GM23338 (cell line): ENCODE measurements around the gene PLEKHG2. TPM values are rescaled to one million over a fixed set of nuclear protein-coding genes. Genes with fewer than 3 reads are reported as not detected.

Experiments
- ATAC-seq: fragments of 200-7000 bp; cut with Tn5 transposase; 3 replicates; pipeline ENCODE4 v1.9.1; 2020
- DNase-seq: peaks from one replicate; pipeline ENCODE4 v3.0.0-alpha.2; 2015; ENCODE audit warnings: low spot score
- H2AFZ ChIP-seq: fragments of 200-600 bp; sonication (generic); 2 replicates; pipeline ENCODE4 v1.8.0; 2016; ENCODE audit warnings: antibody characterized with exemption, mild to moderate bottlenecking, moderate library complexity
- H3F3A ChIP-seq: fragments of 200-600 bp; sonication (generic); replicated peaks from 2 replicates; pipeline ENCODE4 v1.8.0; 2017; ENCODE audit warnings: antibody characterized with exemption, mixed run types, low read depth
- H3K27ac ChIP-seq: fragments of 200-600 bp; sonication (generic); 2 replicates; pipeline ENCODE4 v1.6.1; 2016; ENCODE audit warnings: low read depth
- H3K27me3 ChIP-seq: fragments of 200-600 bp; sonication (generic); 2 replicates; pipeline ENCODE4 v1.8.0; 2016; ENCODE audit warnings: mild to moderate bottlenecking, mixed run types, moderate library complexity; ENCODE audit not compliant: insufficient read depth
- H3K36me3 ChIP-seq: fragments of 200-600 bp; sonication (generic); 2 replicates; pipeline ENCODE4 v1.8.0; 2016; ENCODE audit warnings: mild to moderate bottlenecking; ENCODE audit not compliant: insufficient read depth
- H3K4me1 ChIP-seq: fragments of 200-600 bp; sonication (generic); 2 replicates; pipeline ENCODE4 v1.8.0; 2016; ENCODE audit warnings: mild to moderate bottlenecking, moderate library complexity; ENCODE audit not compliant: insufficient read depth
- H3K4me2 ChIP-seq: fragments of 200-600 bp; sonication (generic); 2 replicates; pipeline ENCODE4 v1.7.1; 2017; ENCODE audit warnings: mixed run types
- H3K4me3 ChIP-seq: fragments of 200-600 bp; sonication (generic); 2 replicates; pipeline ENCODE4 v1.6.1; 2016; ENCODE audit warnings: mixed run types
- H3K79me2 ChIP-seq: fragments of 200-600 bp; sonication (generic); replicated peaks from 2 replicates; pipeline ENCODE4 v1.8.0; 2017; ENCODE audit warnings: mild to moderate bottlenecking; ENCODE audit not compliant: insufficient read depth
- H3K9me2 ChIP-seq: fragments of 200-600 bp; sonication (generic); 2 replicates; pipeline ENCODE4 v1.8.0; 2017; ENCODE audit not compliant: insufficient read depth
- H4K20me1 ChIP-seq: fragments of 200-600 bp; sonication (generic); replicated peaks from 2 replicates; pipeline ENCODE4 v1.8.0; 2017; ENCODE audit warnings: mild to moderate bottlenecking; ENCODE audit not compliant: insufficient read depth
- H3K27ac Mint-ChIP-seq: 2 replicates; pipeline ENCODE4 v1.8.0; 2020; ENCODE audit warnings: inconsistent platforms, mild to moderate bottlenecking, moderate library complexity, mixed read lengths
- H3K27me3 Mint-ChIP-seq: 3 replicates; pipeline ENCODE4 v1.8.0; 2022; ENCODE audit warnings: low read depth, mild to moderate bottlenecking, moderate library complexity, mixed read lengths, inconsistent platforms; ENCODE audit not compliant: insufficient read depth, poor library complexity
- H3K36me3 Mint-ChIP-seq: 3 replicates; pipeline ENCODE4 v1.8.0; 2021; ENCODE audit warnings: low read depth, mild to moderate bottlenecking, inconsistent platforms, moderate library complexity, mixed read lengths
- H3K4me1 Mint-ChIP-seq: 3 replicates; pipeline ENCODE4 v1.8.0; 2020; ENCODE audit warnings: mild to moderate bottlenecking, inconsistent platforms, mixed read lengths
- H3K4me3 Mint-ChIP-seq: 3 replicates; pipeline ENCODE4 v1.8.0; 2021; ENCODE audit warnings: moderate library complexity, mild to moderate bottlenecking, inconsistent platforms, mixed read lengths
- H3K9me3 Mint-ChIP-seq: 3 replicates; pipeline ENCODE4 v1.8.0; 2020; ENCODE audit warnings: moderate library complexity, mild to moderate bottlenecking, inconsistent platforms, mixed read lengths
- CREB1 ChIP-seq: fragments of 250-450 bp; sonication (Bioruptor Pico); IDR thresholded peaks from 2 replicates; pipeline ENCODE4 v1.5.0; 2020; ENCODE audit warnings: low read depth, mild to moderate bottlenecking, moderate library complexity
- EZH2 ChIP-seq: fragments of 200-600 bp; sonication (generic); IDR thresholded peaks from one replicate; pipeline ENCODE4 v1.8.0; 2017; ENCODE audit warnings: antibody characterized with exemption, mild to moderate bottlenecking, low read depth; ENCODE audit not compliant: unreplicated experiment
- POLR2AphosphoS5 ChIP-seq: IDR thresholded peaks from 2 replicates; pipeline ENCODE4 v1.6.1; 2016; ENCODE audit warnings: antibody characterized with exemption, low read depth
- STAT1 ChIP-seq: IDR thresholded peaks from one replicate; pipeline ENCODE4 v1.6.1; 2016; ENCODE audit warnings: antibody characterized with exemption; ENCODE audit not compliant: unreplicated experiment
- polyA plus RNA-seq: library from polyadenylated mRNA; unstranded; fragments of >200 nt; fragmentation: Nextera tagmentation; extraction: Ambion mirVana; gene quantifications from 2 replicates; pipeline ENCODE4 v1.2.1, GENCODE V29; 2016
- total RNA-seq: library from RNA; depleted of rRNA; stranded (reverse); fragments of >200 nt; shearing (Covaris generic); gene quantifications from 2 replicates; pipeline ENCODE4 v1.2.3, GENCODE V29; 2014
- TF ChIP-seq, protein P1 (sequence below): fragments of 250-450 bp; sonication (Bioruptor Pico); IDR thresholded peaks from 2 replicates; pipeline ENCODE4 v1.5.0; 2020; ENCODE audit warnings: mild to moderate bottlenecking, moderate library complexity
- TF ChIP-seq, protein P2 (sequence below), 2 experiments: fragments of 200-600 bp in 1 of 2; sonication (generic) in 1 of 2; conservative IDR thresholded peaks; 2 replicates each; pipeline versions ENCODE4 v1.5.1 to v1.6.1; 2016 to 2017; ENCODE audit warnings: antibody characterized with exemption in 2 of 2, low read depth in 2 of 2, mild to moderate bottlenecking in 2 of 2, moderate library complexity in 1 of 2
- TF ChIP-seq, protein P3 (sequence below): IDR thresholded peaks from 2 replicates; pipeline ENCODE4 v1.6.1; 2016; ENCODE audit warnings: antibody characterized with exemption
- TF ChIP-seq, protein P4 (sequence below): IDR thresholded peaks from one replicate; pipeline ENCODE4 v1.6.1; 2018; ENCODE audit warnings: antibody characterized with exemption; ENCODE audit not compliant: unreplicated experiment

Gene PLEKHG2
- total and polyA plus RNA-seq, 2 experiments from 2014 or later: 15.5 to 41.3 TPM

DNA sequence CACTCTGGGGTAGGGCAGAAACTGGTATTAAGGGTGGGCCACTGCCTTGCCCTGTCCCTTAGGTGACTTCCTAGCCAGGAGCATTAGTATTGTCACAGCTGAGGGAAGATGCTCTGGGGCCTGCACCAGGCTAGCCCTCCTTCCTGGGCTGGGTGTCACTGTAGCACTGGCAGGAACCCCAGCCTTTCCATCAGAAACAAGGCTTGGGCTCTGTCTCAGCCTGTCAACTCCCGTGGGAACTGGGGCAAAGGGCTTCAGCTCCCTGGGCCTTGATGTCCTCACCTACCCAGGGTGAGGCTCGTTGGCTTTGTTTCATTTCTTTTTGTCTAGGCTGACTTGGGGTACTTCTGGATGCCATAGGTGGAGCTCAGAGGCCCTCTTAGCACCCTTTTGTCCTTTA is 39.5 kb upstream of the PLEKHG2 start (continued):
- TF ChIP-seq, protein P1, sequence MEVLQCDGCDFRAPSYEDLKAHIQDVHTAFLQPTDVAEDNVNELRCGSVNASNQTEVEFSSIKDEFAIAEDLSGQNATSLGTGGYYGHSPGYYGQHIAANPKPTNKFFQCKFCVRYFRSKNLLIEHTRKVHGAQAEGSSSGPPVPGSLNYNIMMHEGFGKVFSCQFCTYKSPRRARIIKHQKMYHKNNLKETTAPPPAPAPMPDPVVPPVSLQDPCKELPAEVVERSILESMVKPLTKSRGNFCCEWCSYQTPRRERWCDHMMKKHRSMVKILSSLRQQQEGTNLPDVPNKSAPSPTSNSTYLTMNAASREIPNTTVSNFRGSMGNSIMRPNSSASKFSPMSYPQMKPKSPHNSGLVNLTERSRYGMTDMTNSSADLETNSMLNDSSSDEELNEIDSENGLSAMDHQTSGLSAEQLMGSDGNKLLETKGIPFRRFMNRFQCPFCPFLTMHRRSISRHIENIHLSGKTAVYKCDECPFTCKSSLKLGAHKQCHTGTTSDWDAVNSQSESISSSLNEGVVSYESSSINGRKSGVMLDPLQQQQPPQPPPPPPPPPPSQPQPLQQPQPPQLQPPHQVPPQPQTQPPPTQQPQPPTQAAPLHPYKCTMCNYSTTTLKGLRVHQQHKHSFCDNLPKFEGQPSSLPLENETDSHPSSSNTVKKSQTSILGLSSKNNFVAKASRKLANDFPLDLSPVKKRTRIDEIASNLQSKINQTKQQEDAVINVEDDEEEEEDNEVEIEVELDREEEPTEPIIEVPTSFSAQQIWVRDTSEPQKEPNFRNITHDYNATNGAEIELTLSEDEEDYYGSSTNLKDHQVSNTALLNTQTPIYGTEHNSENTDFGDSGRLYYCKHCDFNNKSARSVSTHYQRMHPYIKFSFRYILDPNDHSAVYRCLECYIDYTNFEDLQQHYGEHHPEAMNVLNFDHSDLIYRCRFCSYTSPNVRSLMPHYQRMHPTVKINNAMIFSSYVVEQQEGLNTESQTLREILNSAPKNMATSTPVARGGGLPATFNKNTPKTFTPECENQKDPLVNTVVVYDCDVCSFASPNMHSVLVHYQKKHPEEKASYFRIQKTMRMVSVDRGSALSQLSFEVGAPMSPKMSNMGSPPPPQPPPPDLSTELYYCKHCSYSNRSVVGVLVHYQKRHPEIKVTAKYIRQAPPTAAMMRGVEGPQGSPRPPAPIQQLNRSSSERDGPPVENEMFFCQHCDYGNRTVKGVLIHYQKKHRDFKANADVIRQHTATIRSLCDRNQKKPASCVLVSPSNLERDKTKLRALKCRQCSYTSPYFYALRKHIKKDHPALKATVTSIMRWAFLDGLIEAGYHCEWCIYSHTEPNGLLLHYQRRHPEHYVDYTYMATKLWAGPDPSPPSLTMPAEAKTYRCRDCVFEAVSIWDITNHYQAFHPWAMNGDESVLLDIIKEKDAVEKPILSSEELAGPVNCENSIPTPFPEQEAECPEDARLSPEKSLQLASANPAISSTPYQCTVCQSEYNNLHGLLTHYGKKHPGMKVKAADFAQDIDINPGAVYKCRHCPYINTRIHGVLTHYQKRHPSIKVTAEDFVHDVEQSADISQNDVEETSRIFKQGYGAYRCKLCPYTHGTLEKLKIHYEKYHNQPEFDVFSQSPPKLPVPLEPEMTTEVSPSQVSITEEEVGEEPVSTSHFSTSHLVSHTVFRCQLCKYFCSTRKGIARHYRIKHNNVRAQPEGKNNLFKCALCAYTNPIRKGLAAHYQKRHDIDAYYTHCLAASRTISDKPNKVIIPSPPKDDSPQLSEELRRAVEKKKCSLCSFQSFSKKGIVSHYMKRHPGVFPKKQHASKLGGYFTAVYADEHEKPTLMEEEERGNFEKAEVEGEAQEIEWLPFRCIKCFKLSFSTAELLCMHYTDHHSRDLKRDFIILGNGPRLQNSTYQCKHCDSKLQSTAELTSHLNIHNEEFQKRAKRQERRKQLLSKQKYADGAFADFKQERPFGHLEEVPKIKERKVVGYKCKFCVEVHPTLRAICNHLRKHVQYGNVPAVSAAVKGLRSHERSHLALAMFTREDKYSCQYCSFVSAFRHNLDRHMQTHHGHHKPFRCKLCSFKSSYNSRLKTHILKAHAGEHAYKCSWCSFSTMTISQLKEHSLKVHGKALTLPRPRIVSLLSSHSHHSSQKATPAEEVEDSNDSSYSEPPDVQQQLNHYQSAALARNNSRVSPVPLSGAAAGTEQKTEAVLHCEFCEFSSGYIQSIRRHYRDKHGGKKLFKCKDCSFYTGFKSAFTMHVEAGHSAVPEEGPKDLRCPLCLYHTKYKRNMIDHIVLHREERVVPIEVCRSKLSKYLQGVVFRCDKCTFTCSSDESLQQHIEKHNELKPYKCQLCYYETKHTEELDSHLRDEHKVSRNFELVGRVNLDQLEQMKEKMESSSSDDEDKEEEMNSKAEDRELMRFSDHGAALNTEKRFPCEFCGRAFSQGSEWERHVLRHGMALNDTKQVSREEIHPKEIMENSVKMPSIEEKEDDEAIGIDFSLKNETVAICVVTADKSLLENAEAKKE (CRISPR knock-in tag): no peak
- TF ChIP-seq, protein P2, sequence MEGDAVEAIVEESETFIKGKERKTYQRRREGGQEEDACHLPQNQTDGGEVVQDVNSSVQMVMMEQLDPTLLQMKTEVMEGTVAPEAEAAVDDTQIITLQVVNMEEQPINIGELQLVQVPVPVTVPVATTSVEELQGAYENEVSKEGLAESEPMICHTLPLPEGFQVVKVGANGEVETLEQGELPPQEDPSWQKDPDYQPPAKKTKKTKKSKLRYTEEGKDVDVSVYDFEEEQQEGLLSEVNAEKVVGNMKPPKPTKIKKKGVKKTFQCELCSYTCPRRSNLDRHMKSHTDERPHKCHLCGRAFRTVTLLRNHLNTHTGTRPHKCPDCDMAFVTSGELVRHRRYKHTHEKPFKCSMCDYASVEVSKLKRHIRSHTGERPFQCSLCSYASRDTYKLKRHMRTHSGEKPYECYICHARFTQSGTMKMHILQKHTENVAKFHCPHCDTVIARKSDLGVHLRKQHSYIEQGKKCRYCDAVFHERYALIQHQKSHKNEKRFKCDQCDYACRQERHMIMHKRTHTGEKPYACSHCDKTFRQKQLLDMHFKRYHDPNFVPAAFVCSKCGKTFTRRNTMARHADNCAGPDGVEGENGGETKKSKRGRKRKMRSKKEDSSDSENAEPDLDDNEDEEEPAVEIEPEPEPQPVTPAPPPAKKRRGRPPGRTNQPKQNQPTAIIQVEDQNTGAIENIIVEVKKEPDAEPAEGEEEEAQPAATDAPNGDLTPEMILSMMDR (conservative IDR thresholded peaks at IDR 0.05; ENCODE audit: low read depth in 2 of 2): no peak
- TF ChIP-seq CREB1 (no peak), POLR2AphosphoS5 (no peak)
- TF ChIP-seq, protein P3, sequence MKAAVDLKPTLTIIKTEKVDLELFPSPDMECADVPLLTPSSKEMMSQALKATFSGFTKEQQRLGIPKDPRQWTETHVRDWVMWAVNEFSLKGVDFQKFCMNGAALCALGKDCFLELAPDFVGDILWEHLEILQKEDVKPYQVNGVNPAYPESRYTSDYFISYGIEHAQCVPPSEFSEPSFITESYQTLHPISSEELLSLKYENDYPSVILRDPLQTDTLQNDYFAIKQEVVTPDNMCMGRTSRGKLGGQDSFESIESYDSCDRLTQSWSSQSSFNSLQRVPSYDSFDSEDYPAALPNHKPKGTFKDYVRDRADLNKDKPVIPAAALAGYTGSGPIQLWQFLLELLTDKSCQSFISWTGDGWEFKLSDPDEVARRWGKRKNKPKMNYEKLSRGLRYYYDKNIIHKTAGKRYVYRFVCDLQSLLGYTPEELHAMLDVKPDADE: no peak

DNA sequence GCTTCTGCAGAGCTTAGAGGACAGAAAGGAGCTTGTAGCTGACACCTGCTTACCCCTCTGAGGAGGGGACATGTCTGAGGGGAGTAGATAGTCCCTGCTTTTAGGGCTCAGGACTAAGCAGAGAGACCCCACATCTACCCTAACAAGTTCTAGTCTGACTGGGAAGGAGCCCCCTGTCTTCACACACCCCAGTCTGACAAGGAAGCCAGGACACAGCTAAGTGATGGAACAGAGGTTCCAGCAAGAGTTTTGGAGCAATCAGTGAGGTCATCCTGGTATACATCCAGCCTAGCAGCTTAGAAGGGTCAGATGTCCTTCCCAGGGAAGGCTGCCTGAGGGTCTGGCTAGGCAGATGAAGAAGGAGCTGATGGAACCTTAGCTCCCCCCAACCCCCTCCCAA is 36.5 kb upstream of the PLEKHG2 start:
- Mint-ChIP-seq H3K9me3 (no peaks in the 10 kb centered on the region), H3K36me3 (peaks cover 68% of the 10 kb centered on the region), H3K4me1 (no peaks in the 10 kb centered on the region), H3K4me3 (no peak overlapping the region), H3K27me3 (peaks cover 2% of the 10 kb centered on the region), H3K27ac (no peak overlapping the region)
- TF ChIP-seq STAT1: no peak
- TF ChIP-seq, protein P4, sequence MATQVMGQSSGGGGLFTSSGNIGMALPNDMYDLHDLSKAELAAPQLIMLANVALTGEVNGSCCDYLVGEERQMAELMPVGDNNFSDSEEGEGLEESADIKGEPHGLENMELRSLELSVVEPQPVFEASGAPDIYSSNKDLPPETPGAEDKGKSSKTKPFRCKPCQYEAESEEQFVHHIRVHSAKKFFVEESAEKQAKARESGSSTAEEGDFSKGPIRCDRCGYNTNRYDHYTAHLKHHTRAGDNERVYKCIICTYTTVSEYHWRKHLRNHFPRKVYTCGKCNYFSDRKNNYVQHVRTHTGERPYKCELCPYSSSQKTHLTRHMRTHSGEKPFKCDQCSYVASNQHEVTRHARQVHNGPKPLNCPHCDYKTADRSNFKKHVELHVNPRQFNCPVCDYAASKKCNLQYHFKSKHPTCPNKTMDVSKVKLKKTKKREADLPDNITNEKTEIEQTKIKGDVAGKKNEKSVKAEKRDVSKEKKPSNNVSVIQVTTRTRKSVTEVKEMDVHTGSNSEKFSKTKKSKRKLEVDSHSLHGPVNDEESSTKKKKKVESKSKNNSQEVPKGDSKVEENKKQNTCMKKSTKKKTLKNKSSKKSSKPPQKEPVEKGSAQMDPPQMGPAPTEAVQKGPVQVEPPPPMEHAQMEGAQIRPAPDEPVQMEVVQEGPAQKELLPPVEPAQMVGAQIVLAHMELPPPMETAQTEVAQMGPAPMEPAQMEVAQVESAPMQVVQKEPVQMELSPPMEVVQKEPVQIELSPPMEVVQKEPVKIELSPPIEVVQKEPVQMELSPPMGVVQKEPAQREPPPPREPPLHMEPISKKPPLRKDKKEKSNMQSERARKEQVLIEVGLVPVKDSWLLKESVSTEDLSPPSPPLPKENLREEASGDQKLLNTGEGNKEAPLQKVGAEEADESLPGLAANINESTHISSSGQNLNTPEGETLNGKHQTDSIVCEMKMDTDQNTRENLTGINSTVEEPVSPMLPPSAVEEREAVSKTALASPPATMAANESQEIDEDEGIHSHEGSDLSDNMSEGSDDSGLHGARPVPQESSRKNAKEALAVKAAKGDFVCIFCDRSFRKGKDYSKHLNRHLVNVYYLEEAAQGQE: no peak
- no peak for TF ChIP-seq EZH2
- H3K79me2 ChIP-seq: no peaks in the 10 kb centered on the region
- no peak for DNase-seq
- no peak overlapping the region for H3K4me3 ChIP-seq
- ATAC-seq: no peak
- no peak overlapping the region for H3K4me2 ChIP-seq
- H3K4me1 ChIP-seq: no peaks in the 10 kb centered on the region
- H4K20me1 ChIP-seq: peaks cover 10% of the 10 kb centered on the region
- no peak overlapping the region for H3K27ac ChIP-seq
- no peak overlapping the region for H2AFZ ChIP-seq
- 0 out of 2 replicates have a peak, but pooled peaks cover 3% of the 10 kb centered on the region for H3F3A ChIP-seq
- no peaks in the 10 kb centered on the region for H3K27me3 ChIP-seq
- H3K36me3 ChIP-seq: peaks cover 31% of the 10 kb centered on the region
- no peaks in the 10 kb centered on the region for H3K9me2 ChIP-seq
